CD4-positive, alpha-beta T cell treated with Interleukin-6 for 4 hours (primary cell): Measurements from ENCODE around the gene FRRS1L.
A peak's percentile ranks its signal among the peaks of the same experiment; 100 is the strongest.
"Not testable (repeated sequence)": the region's sequence is repeated elsewhere in the genome, so short reads cannot be mapped to it uniquely, and the experiment has no call there.

Experiments
- DNase-seq: peaks from one replicate; pipeline ENCODE4 v3.0.0-alpha.2; 2020; ENCODE audit warnings: mixed read lengths

FRRS1L gene

GRCh38 chr9:109129470-109130197, 37.4 kb downstream of the FRRS1L start:
- DNase-seq: no peak

- not testable (repeated sequence) for DNase-seq
Observed at GRCh38 chr9:109126671-109127070, 40.4 kb downstream of the FRRS1L start.

GRCh38 chr9:109124121-109124520, 42.9 kb downstream of the FRRS1L start:
- no peak for DNase-seq

- no peak for DNase-seq
Observed at GRCh38 chr9:109122726-109123621, 44.1 kb downstream of the FRRS1L start.

- DNase-seq: no peak
Observed at GRCh38 chr9:109121232-109121796, 45.7 kb downstream of the FRRS1L start.

- no peak for DNase-seq
Observed at GRCh38 chr9:109120204-109120789, 46.8 kb downstream of the FRRS1L start.

GRCh38 chr9:109119439-109120203, 47.4 kb downstream of the FRRS1L start, which contains the start of gene TMEM245:
TMEM245 (minus strand) TSS chr9:109119947; CDS start chr9:109119913, 34 bp downstream.
- peak; percentile 96 for DNase-seq

GRCh38 chr9:109118808-109119438, 48.1 kb downstream of the FRRS1L start:
- peak; percentile 13 for DNase-seq

- DNase-seq: peak; percentile 68
Observed at GRCh38 chr9:109117856-109118807, 48.9 kb downstream of the FRRS1L start.

GRCh38 chr9:109115931-109116526, 51.0 kb downstream of the FRRS1L start:
- DNase-seq: no peak

- no peak for DNase-seq
Observed at GRCh38 chr9:109114670-109115069, 52.4 kb downstream of the FRRS1L start.

GRCh38 chr9:109113892-109114609, 53.0 kb downstream of the FRRS1L start:
- no peak for DNase-seq

GRCh38 chr9:109113254-109113653, 53.8 kb downstream of the FRRS1L start:
- DNase-seq: no peak

GRCh38 chr9:109110329-109111021, 56.6 kb downstream of the FRRS1L start:
- no peak for DNase-seq

- no peak for DNase-seq
Observed at GRCh38 chr9:109109967-109110328, 57.1 kb downstream of the FRRS1L start.

- DNase-seq: no peak
Observed at GRCh38 chr9:109108318-109108717, 58.7 kb downstream of the FRRS1L start.

- DNase-seq: peak; percentile 33
Observed at GRCh38 chr9:109107402-109108240, 59.4 kb downstream of the FRRS1L start.

GRCh38 chr9:109101810-109102209, 65.2 kb downstream of the FRRS1L start:
- peak; percentile 26 for DNase-seq
